Upper lobe of right lung (tissue), 1 donor: ENCODE data around the gene SLC25A38. TPM values are rescaled to one million over a fixed set of nuclear protein-coding genes. Genes with fewer than 3 reads are reported as not detected.

Experiments used
- ATAC-seq: fragments of 200-7000 bp; cut with Tn5 transposase; one replicate; pipeline ENCODE4 v1.9.1; 2020; ENCODE audit warnings: mild to moderate bottlenecking, moderate library complexity
- DNase-seq: peaks from one replicate; pipeline ENCODE4 v3.0.0-alpha.2; 2020
- H3K27ac ChIP-seq: fragments of 200-600 bp; one replicate; pipeline ENCODE4 v1.8.0; 2022
- H3K27me3 ChIP-seq: fragments of 200-600 bp; one replicate; pipeline ENCODE4 v1.8.0; 2022; ENCODE audit warnings: mild to moderate bottlenecking
- H3K36me3 ChIP-seq: fragments of 200-600 bp; one replicate; pipeline ENCODE4 v1.8.0; 2022
- H3K4me1 ChIP-seq: fragments of 200-600 bp; one replicate; pipeline ENCODE4 v1.8.0; 2022
- H3K4me3 ChIP-seq: fragments of 200-600 bp; one replicate; pipeline ENCODE4 v1.8.0; 2022; ENCODE audit warnings: mild to moderate bottlenecking
- H3K9me3 ChIP-seq: fragments of 200-600 bp; one replicate; pipeline ENCODE4 v1.8.0; 2022
- intact Hi-C: fragments of 100-400 bp; cut with DNase I; formaldehyde crosslinking; loops from one replicate; pipeline ENCODE4 v1.11.0; 2022
- total RNA-seq: library from RNA; stranded (reverse); fragmentation: NEBNext Ultra II Directional; extraction: Animal tissue kit (Norgen Biotek cat#: 25700); gene quantifications from one replicate; pipeline ENCODE4 v1.2.1, GENCODE V29; 2021
- TF ChIP-seq, protein P1 (sequence below): fragments of 200-600 bp; IDR thresholded peaks from one replicate; pipeline ENCODE4 v1.8.0; 2022; ENCODE audit warnings: antibody characterized with exemption
- donor health status: DM: no; HTN: yes; CAD: no; lungs with severe emphysema.

The SLC25A38 gene
- total RNA-seq, 1 donor from 2014 or later = 27.9 TPM

GRCh38 chr3:39378957-39379777 lies 4.0 kb upstream of the SLC25A38 start:
- no peaks in the 10 kb centered on the region for H3K36me3 ChIP-seq
- DNase-seq (no peak), ATAC-seq (no peak)
- TF ChIP-seq, protein P1, sequence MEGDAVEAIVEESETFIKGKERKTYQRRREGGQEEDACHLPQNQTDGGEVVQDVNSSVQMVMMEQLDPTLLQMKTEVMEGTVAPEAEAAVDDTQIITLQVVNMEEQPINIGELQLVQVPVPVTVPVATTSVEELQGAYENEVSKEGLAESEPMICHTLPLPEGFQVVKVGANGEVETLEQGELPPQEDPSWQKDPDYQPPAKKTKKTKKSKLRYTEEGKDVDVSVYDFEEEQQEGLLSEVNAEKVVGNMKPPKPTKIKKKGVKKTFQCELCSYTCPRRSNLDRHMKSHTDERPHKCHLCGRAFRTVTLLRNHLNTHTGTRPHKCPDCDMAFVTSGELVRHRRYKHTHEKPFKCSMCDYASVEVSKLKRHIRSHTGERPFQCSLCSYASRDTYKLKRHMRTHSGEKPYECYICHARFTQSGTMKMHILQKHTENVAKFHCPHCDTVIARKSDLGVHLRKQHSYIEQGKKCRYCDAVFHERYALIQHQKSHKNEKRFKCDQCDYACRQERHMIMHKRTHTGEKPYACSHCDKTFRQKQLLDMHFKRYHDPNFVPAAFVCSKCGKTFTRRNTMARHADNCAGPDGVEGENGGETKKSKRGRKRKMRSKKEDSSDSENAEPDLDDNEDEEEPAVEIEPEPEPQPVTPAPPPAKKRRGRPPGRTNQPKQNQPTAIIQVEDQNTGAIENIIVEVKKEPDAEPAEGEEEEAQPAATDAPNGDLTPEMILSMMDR = no peak
- intact Hi-C loops = no loop called here
- H3K27me3 ChIP-seq = no peaks in the 10 kb centered on the region
- no peaks in the 10 kb centered on the region for H3K9me3 ChIP-seq
- H3K27ac ChIP-seq = no peak overlapping the region
- no peak overlapping the region for H3K4me3 ChIP-seq
- peaks cover 6% of the 10 kb centered on the region for H3K4me1 ChIP-seq

DNA sequence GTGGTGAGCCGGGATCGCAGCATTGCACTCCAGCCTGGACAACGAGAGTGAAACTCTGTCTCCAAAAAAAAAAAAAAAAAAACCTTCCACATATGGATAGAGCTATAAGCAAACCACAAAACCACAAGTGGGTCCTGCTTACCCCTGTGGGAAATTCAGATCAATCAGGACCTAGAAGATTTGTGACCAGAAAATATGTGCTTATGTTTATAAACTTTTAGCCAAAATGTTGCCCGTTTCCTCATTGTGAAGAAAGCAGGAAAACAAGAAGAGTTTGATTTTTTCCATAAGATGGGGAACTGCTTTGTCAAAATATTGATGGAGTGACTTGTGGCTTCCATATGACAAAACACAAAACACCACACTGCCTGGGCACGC lies 3.4 kb upstream of the SLC25A38 start:
- peaks cover 9% of the 10 kb centered on the region for H3K4me1 ChIP-seq
- DNase-seq (no peak), ATAC-seq (no peak)
- H3K36me3 ChIP-seq = no peaks in the 10 kb centered on the region
- intact Hi-C loops = no loop called here
- H3K4me3 ChIP-seq = no peak overlapping the region
- TF ChIP-seq, protein P1 = no peak
- H3K27me3 ChIP-seq = no peaks in the 10 kb centered on the region
- no peaks in the 10 kb centered on the region for H3K9me3 ChIP-seq
- no peak overlapping the region for H3K27ac ChIP-seq

DNA sequence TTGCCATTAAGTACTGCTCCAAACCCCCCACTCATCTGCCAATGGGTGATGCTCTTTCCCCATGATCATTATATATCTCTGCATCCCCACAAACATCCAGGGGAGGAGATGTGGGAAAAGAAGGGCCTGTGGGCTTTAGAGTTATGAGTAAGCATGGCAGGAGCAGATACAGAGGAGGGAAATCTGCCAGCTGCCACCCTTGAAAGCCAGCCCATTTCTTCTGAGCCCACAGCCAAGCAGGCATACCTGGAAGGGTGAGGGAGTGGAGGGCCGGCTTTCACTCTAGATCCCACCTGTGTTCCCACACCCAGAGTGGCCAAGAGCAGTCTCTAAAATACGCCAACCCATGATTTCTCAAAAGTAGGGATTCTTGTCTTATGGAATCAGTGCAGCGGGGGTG lies 1.7 kb upstream of the SLC25A38 start:
- H3K4me3 ChIP-seq = no peak overlapping the region
- DNase-seq (no peak), ATAC-seq (no peak)
- no peaks in the 10 kb centered on the region for H3K36me3 ChIP-seq
- TF ChIP-seq, protein P1 = no peak
- H3K4me1 ChIP-seq = peaks cover 13% of the 10 kb centered on the region
- intact Hi-C loops = no loop called here
- H3K9me3 ChIP-seq = no peaks in the 10 kb centered on the region
- no peaks in the 10 kb centered on the region for H3K27me3 ChIP-seq
- H3K27ac ChIP-seq = no peak overlapping the region

- TF ChIP-seq, protein P1 = no peak
- peaks cover 2% of the 10 kb centered on the region for H3K36me3 ChIP-seq
- peaks cover 13% of the 10 kb centered on the region for H3K4me1 ChIP-seq
- ATAC-seq (peak; percentile 97), DNase-seq (peak; percentile 99)
- intact Hi-C loops = no loop called here
- H3K4me3 ChIP-seq = peak overlapping the region; percentile 75
- H3K27ac ChIP-seq = peak overlapping the region; percentile 95
- H3K27me3 ChIP-seq = no peaks in the 10 kb centered on the region
- no peaks in the 10 kb centered on the region for H3K9me3 ChIP-seq
These were observed 903 bp downstream of the SLC25A38 start for GRCh38 chr3:39383881-39384664.

DNA sequence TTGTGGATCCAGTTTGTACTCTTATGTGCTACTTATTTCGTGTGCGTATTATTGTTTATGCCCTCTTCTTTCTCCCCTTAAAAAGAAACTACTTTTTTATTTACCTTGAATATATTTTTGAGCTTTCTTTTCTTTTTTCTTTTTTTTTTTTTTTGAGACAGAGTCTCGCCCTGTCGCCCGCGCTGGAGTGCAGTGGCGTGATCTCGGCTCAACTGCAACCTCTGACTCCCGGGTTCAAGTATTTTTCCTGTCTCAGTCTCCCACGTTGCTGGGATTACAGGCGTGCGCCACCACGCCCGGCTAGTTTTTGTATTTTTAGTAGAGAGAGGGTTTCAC lies 1.5 kb downstream of the SLC25A38 start:
- Histone ChIP-seq H3K4me3 (peak overlapping the region; percentile 75), H3K27me3 (no peaks in the 10 kb centered on the region), H3K4me1 (peaks cover 13% of the 10 kb centered on the region), H3K27ac (peak overlapping the region; percentile 95), H3K36me3 (peaks cover 7% of the 10 kb centered on the region), H3K9me3 (no peaks in the 10 kb centered on the region)
- DNase-seq (no peak), ATAC-seq (no peak)
- intact Hi-C loops = no loop called here
- TF ChIP-seq, protein P1 = no peak
